Measurements from ENCODE around the gene BACE1.

Gene BACE1

DNA sequence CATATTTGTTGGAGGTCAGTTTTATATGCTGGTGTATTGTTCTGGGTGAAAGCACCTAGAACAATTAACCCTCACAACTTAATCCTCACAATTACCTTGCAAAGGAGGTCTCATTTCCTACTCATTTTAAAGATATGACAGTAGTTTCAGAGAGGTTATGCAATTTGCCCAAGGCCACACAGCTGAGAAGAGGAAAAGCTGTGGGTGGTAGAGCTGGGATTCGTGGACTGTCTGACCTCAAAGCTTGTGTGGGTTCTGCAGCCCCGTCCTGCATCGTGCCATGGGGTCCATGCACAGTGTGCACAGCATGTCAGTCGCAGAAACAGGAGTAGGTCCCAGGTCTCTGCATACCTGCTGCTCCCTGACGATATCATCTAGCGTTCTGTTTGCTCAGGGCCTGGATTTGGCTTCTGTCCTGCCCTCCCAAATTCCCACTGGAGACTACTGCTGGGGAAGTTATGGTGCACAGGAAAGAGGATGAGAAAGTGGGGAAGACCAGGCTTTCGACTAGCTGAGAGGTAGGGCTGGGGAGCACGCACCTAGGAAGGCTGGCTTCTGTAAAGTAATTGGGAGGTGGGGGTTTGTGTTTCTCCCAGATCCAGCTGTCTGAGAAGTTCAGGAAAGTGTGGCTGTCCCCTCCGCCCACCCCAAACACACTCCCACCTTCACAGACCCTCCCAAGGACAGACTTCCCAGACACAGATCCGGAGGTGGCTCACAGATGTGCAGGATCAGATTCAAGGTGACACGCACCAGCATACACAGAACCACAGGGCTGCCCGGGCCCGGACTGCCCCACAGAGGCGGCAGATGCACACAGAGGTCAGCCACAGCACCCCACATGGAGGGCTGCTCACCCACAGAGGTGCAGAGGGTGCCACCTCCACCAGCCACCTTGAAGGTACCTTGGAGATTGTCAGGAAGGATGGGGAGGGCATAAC is 2.0 kb downstream of the BACE1 start:
- no peaks in the 10 kb centered on the region for H3K27me3 Mint-ChIP-seq (ENCODE audit: low read depth)

GRCh38 chr11:117313091-117313490 is 3.0 kb downstream of the BACE1 start:
- H3K36me3 Mint-ChIP-seq (ENCODE audit: low read depth), result no peaks in the 10 kb centered on the region
- TF ChIP-seq, protein P1, sequence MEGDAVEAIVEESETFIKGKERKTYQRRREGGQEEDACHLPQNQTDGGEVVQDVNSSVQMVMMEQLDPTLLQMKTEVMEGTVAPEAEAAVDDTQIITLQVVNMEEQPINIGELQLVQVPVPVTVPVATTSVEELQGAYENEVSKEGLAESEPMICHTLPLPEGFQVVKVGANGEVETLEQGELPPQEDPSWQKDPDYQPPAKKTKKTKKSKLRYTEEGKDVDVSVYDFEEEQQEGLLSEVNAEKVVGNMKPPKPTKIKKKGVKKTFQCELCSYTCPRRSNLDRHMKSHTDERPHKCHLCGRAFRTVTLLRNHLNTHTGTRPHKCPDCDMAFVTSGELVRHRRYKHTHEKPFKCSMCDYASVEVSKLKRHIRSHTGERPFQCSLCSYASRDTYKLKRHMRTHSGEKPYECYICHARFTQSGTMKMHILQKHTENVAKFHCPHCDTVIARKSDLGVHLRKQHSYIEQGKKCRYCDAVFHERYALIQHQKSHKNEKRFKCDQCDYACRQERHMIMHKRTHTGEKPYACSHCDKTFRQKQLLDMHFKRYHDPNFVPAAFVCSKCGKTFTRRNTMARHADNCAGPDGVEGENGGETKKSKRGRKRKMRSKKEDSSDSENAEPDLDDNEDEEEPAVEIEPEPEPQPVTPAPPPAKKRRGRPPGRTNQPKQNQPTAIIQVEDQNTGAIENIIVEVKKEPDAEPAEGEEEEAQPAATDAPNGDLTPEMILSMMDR (IDR thresholded peaks at IDR 0.05; ENCODE audit: unreplicated experiment in 3 of 3), result no peak
- H3K9me3 Mint-ChIP-seq, result no peaks in the 10 kb centered on the region
- peaks cover 25% of the 10 kb centered on the region for H3K4me1 Mint-ChIP-seq
- no peak overlapping the region for H3K27ac Mint-ChIP-seq
- no peaks in the 10 kb centered on the region for H3K27me3 Mint-ChIP-seq (ENCODE audit: low read depth)
- peak overlapping the region; percentile 24 to 73 (median 34) for H3K4me3 Mint-ChIP-seq

More for the DNA sequence above, 2.0 kb downstream of the BACE1 start:
- peak overlapping the region in 1 of 3 experiments; percentile 35 for H3K27ac Mint-ChIP-seq
- TF ChIP-seq, protein P1 (IDR thresholded peaks at IDR 0.05; ENCODE audit: unreplicated experiment in 3 of 3), result no peak
- H3K4me3 Mint-ChIP-seq, result peak overlapping the region; percentile 88 to 90 (median 88)
- H3K4me1 Mint-ChIP-seq, result peaks cover 25% of the 10 kb centered on the region
- no peaks in the 10 kb centered on the region for H3K9me3 Mint-ChIP-seq
- H3K36me3 Mint-ChIP-seq (ENCODE audit: low read depth), result no peaks in the 10 kb centered on the region

DNA sequence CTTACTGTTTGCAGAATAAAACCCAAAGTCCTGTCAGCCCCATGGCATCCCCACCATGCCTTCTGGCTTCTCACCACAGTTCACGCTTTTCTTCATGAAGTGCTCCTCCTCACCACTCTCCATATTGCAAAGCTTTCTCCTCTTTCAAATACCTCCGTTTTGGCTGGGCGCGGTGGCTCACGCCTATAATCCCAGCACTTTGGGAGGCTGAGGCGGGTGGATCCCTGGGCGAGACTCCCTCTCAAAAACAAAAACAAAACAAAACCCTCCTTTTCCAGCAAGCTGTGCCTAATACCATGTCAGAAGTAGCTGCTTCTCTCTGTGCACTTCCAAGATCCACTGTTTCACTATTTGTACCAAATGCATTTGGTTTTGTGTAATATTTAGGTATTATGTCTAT is 6.7 kb downstream of the BACE1 start:
- no peaks in the 10 kb centered on the region for H3K9me3 Mint-ChIP-seq
- H3K4me1 Mint-ChIP-seq, result peaks cover 15% of the 10 kb centered on the region
- no peak overlapping the region for H3K4me3 Mint-ChIP-seq
- H3K27ac Mint-ChIP-seq, result no peak overlapping the region
- H3K36me3 Mint-ChIP-seq (ENCODE audit: low read depth), result no peaks in the 10 kb centered on the region
- no peaks in the 10 kb centered on the region for H3K27me3 Mint-ChIP-seq (ENCODE audit: low read depth)
- TF ChIP-seq, protein P1 (IDR thresholded peaks at IDR 0.05; ENCODE audit: unreplicated experiment in 3 of 3), result no peak

DNA sequence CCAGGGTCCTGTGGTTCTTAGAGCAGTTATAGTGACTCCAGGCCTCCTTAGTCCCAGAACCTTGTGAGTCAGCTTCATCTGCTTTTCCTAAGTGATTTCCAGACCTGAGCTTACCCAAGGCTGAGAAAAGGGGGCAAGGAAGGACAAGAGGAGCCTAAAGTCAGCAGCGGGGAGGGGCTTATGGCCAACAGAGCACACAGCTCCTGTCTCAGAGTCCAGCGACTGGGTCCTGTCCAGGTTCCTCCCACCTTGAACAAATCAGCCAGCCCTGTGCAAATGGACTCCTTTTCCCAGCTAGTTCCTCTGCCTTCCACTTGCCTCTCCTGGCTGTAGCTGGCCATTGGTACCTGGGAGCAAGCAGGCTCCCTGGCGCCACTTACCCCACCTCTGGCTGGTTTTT is 10.9 kb downstream of the BACE1 start:
- H3K4me1 Mint-ChIP-seq, result peaks cover 23% of the 10 kb centered on the region
- H3K9me3 Mint-ChIP-seq, result no peaks in the 10 kb centered on the region
- no peaks in the 10 kb centered on the region for H3K36me3 Mint-ChIP-seq (ENCODE audit: low read depth)
- H3K4me3 Mint-ChIP-seq, result no peak overlapping the region
- no peak overlapping the region for H3K27ac Mint-ChIP-seq
- H3K27me3 Mint-ChIP-seq (ENCODE audit: low read depth), result peaks cover 3% of the 10 kb centered on the region
- TF ChIP-seq, protein P1 (IDR thresholded peaks at IDR 0.05; ENCODE audit: unreplicated experiment in 3 of 3), result no peak

DNA sequence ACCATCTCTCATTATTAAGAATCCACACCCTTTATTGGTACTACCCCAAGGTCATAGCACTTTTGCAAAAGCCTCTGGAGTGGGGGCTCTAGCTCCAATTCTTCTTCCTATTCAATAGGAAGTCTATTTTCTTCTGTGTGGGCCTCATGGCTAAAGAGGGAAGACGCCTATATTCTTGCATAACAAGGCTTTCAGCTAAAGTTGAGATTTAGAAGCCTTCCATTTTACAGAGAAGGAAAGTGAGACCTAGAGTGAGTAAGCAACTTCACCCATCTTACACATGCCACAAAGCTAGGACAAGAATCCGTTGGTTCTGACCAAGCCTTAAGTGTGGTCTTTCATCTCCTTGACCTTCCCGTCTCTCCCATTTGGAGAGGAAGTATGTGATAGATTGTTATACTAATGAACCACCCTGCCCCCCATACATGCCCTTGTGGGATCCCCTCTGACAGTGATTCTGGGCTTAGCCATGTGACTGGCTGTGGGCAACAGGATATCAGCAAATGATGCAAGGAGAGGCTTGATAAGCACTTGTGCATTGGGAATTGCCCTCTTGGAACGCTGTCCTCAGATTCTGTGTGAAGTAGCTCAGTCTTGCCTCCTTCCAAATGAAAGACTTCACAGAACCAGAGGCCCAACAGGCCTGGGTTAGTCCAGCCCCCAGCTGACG is 12.3 kb downstream of the BACE1 start:
- Mint-ChIP-seq H3K9me3 (no peaks in the 10 kb centered on the region), H3K27ac (no peak overlapping the region), H3K4me3 (no peak overlapping the region), H3K4me1 (peaks cover 35% of the 10 kb centered on the region), H3K36me3 (ENCODE audit: low read depth) (no peaks in the 10 kb centered on the region), H3K27me3 (ENCODE audit: low read depth) (peaks cover 7% of the 10 kb centered on the region)
- TF ChIP-seq, protein P1 (IDR thresholded peaks at IDR 0.05; ENCODE audit: unreplicated experiment in 3 of 3), result no peak

Measured in nephron (organoid).